ENCODE data around the gene SEMA6A. TPM values are rescaled to one million over a fixed set of nuclear protein-coding genes. Genes with fewer than 3 reads are reported as not detected.
A peak's percentile ranks its signal among the peaks of the same experiment; 100 is the strongest.

SEMA6A gene
- total and polyA plus RNA-seq, 12 donors = 2.9 to 11.3 (median 7.8) TPM

- no peaks in the 10 kb centered on the region for H3K9me3 ChIP-seq
- H3K4me3 ChIP-seq = no peak overlapping the region
- no peaks in the 10 kb centered on the region for H3K36me3 ChIP-seq
- H3K27ac ChIP-seq = no peak overlapping the region
- DNase-seq = no peak
- intact Hi-C loops (cut with DNase I) = no loop called here
- no peaks in the 10 kb centered on the region for H3K27me3 ChIP-seq
- peaks cover 0 to 13% (median 0%) of the 10 kb centered on the region in 9 donors for H3K4me1 ChIP-seq
- peak in 1 of 8 donors; percentile 62 for ATAC-seq
- 76 to 77% methylated on average over 5 of the region's 5 CpGs for WGBS, 2 donors
- no peak for TF ChIP-seq CTCF (IDR thresholded peaks at IDR 0.05)
Observed at GRCh38 chr5:116614603-116614920, 39.9 kb upstream of the SEMA6A start.

GRCh38 chr5:116613445-116613844 is 38.8 kb upstream of the SEMA6A start:
- no peak for TF ChIP-seq CTCF (IDR thresholded peaks at IDR 0.05)
- 65 to 77% methylated on average over 1 of the region's 1 CpG for WGBS, 2 donors
- Histone ChIP-seq H3K9me3 (no peaks in the 10 kb centered on the region), H3K4me3 (no peak overlapping the region), H3K4me1 (peaks cover 0 to 13% (median 0%) of the 10 kb centered on the region in 9 donors), H3K27ac (peak overlapping the region in 1 of 10 donors; percentile 14), H3K27me3 (no peaks in the 10 kb centered on the region), H3K36me3 (no peaks in the 10 kb centered on the region)
- intact Hi-C loops (cut with DNase I) = no loop called here
- no peak for DNase-seq
- no peak for ATAC-seq

DNA sequence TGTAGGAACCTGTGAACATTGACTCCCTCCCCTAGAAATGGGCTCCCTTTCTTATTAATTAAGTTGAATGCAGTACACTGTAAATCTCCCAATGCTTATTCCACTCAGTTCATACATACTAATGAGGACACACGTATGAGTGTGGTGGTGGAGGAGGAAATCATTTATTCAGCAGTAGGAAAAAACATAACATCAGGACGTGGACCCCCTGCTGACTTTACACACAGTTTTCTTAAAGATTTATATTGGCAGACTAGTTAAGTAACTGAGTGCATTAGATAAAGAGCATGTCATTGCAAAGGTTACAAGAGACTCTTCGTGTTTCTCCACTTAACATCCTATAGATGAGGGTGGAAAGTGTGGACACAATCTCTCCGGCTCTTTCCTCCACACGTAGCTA is 37.8 kb upstream of the SEMA6A start:
- intact Hi-C loops (cut with DNase I) = no loop called here
- ATAC-seq = no peak

DNA sequence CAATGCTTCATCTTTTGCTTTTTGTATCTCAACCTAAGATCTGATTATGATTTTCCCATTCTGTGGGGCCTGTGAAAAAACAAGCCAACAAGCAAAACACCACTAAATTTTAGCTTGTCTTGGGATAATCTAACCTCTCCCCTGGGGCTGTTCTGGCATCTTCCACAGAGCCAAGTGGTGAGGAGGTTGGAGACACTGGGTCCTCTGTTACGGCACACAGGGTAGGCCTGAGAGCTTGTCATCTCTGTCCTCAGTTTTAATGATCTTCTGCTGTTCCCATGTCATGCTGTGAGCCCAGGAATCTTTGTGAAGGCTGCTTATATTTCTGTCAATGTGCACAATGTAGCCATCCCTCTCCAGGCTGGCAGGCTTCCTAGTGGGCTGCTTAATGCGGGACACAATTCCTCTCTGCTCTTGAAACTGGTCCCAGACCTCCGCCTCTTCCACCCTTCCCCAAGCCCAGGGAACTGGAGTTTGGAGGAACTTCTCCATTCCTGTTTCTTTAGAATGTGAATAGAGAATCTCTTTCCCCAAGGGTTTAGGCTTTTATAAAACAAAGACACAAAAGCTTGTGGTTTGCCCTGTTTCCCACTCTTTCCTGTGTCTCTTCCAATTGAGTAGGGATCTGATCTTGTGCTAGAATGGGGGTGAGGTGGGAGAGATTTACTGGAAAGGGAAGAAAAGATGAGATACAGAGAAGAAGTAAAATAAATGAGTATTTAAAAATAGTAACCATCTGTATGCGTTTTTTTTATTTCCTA is 30.9 kb upstream of the SEMA6A start:
- no peak for TF ChIP-seq CTCF (IDR thresholded peaks at IDR 0.05)
- intact Hi-C loops (cut with DNase I) = no loop called here
- H3K4me1 ChIP-seq = peaks cover 0 to 15% (median 0%) of the 10 kb centered on the region in 9 donors
- no peak for DNase-seq
- no peak overlapping the region for H3K4me3 ChIP-seq
- no peak for ATAC-seq
- no peak overlapping the region for H3K27ac ChIP-seq
- no peaks in the 10 kb centered on the region for H3K27me3 ChIP-seq
- WGBS, 2 donors = 51 to 58% methylated on average over 4 of the region's 4 CpGs
- H3K36me3 ChIP-seq = no peaks in the 10 kb centered on the region
- no peaks in the 10 kb centered on the region for H3K9me3 ChIP-seq

More for the DNA sequence above, 37.8 kb upstream of the SEMA6A start:
- 89 to 92% methylated on average over 5 of the region's 5 CpGs for WGBS, 2 donors
- no peak for DNase-seq
- no peak for TF ChIP-seq CTCF (IDR thresholded peaks at IDR 0.05)
- Histone ChIP-seq H3K4me3 (no peak overlapping the region), H3K36me3 (no peaks in the 10 kb centered on the region), H3K27ac (no peak overlapping the region), H3K9me3 (no peaks in the 10 kb centered on the region), H3K27me3 (no peaks in the 10 kb centered on the region), H3K4me1 (peaks cover 0 to 13% (median 0%) of the 10 kb centered on the region in 9 donors)
